PC-9 (cell line): ENCODE measurements around the gene RTL9.

Source experiments
- CTCF ChIP-seq: fragments of 200-600 bp; sonication (generic); conservative IDR thresholded peaks from 2 replicates; pipeline ENCODE4 v1.6.1; 2017; ENCODE audit warnings: mixed run types, antibody characterized with exemption, mild to moderate bottlenecking, moderate library complexity
- EZH2 ChIP-seq: fragments of 200-600 bp; sonication (generic); IDR thresholded peaks from 2 replicates; pipeline ENCODE4 v1.8.0; 2017; ENCODE audit warnings: antibody characterized with exemption, low read depth

GRCh38 chrX:110373310-110373709 is 14.7 kb downstream of the RTL9 start:
- no peak for TF ChIP-seq CTCF
- TF ChIP-seq EZH2, result no peak
